Endothelial cell of umbilical vein (primary cell): ENCODE measurements around the gene KCTD16. TPM values are rescaled to one million over a fixed set of nuclear protein-coding genes. Genes with fewer than 3 reads are reported as not detected.

Source experiments
- BruUV-seq: library from RNA; stranded (reverse); fragments of 400-500 nt; replicated peaks from 2 replicates; lab custom pipeline; 2021; lab: Mats Ljungman, UMichigan
- CTCF ChIA-PET: fragments of 300-600, 350-600 bp; sonication (Branson Sonifier 250); formaldehyde crosslinking; loops from one replicate; lab custom pipeline; 2021; ENCODE audit warnings: antibody characterized with exemption, inconsistent platforms; lab: Charles Lee
- POLR2A ChIA-PET: fragments of 300-600, 350-600 bp; sonication (Branson Sonifier 250); formaldehyde crosslinking; loops from one replicate; lab custom pipeline; 2021; ENCODE audit warnings: antibody characterized with exemption, inconsistent platforms; lab: Charles Lee
- DNase-seq: peaks from one replicate; pipeline ENCODE4 v3.0.0-alpha.2; 2011; ENCODE audit warnings: low read depth, low spot score
- FAIRE-seq: peaks from 2 replicates; lab custom pipeline; 2011; peaks lifted over from hg19 to GRCh38; lab: Jason Lieb, UNC
- H2AFZ ChIP-seq: 2 replicates; pipeline ENCODE4 v1.6.0; 2012; ENCODE audit warnings: low read depth, low read length, control low read depth, inconsistent platforms
- H3K27ac ChIP-seq: 2 replicates; pipeline ENCODE4 v1.5.1; 2011; ENCODE audit warnings: low read depth, mild to moderate bottlenecking, control low read depth, low read length, moderate library complexity; ENCODE audit not compliant: insufficient read depth
- H3K27me3 ChIP-seq, 2 experiments: 2 replicates each; pipeline versions ENCODE4 v1.6.0 to v1.6.1; 2011; ENCODE audit warnings: low read length in 2 of 2, mixed read lengths in 1 of 2; ENCODE audit not compliant: control insufficient read depth in 2 of 2, insufficient read depth in 2 of 2
- H3K36me3 ChIP-seq, 2 experiments: 2 replicates in 1 of 2; 3 replicates in 1 of 2; pipeline ENCODE4 v1.5.1; 2011; ENCODE audit warnings: low read length in 2 of 2, mild to moderate bottlenecking in 1 of 2, moderate library complexity in 1 of 2; ENCODE audit not compliant: control insufficient read depth in 2 of 2, insufficient read depth in 2 of 2; ENCODE audit errors: extremely low read depth in 1 of 2
- H3K4me1 ChIP-seq: 3 replicates; pipeline ENCODE4 v1.5.1; 2011; ENCODE audit warnings: mild to moderate bottlenecking, low read length; ENCODE audit not compliant: control insufficient read depth, insufficient read depth; ENCODE audit errors: extremely low read depth
- H3K4me2 ChIP-seq: 2 replicates; pipeline ENCODE4 v1.6.1; 2011; ENCODE audit warnings: low read length, control low read depth, mixed read lengths; ENCODE audit not compliant: insufficient read depth
- H3K4me3 ChIP-seq, 3 experiments: fragments of 200-600 bp in 1 of 3; sonication (generic), shearing (Covaris generic) in 1 of 3; replicated peaks in 1 of 3; 2 replicates each; pipeline ENCODE4 v1.5.1; 2011 to 2016; ENCODE audit warnings: control low read depth in 3 of 3, low read length in 3 of 3, mild to moderate bottlenecking in 2 of 3, inconsistent platforms in 1 of 3, low read depth in 1 of 3, moderate library complexity in 1 of 3; ENCODE audit not compliant: insufficient read depth in 1 of 3
- H3K79me2 ChIP-seq: 2 replicates; pipeline ENCODE4 v1.6.0; 2012; ENCODE audit warnings: low read length, inconsistent platforms; ENCODE audit not compliant: control insufficient read depth, insufficient read depth
- H3K9ac ChIP-seq: replicated peaks from 2 replicates; pipeline ENCODE3; 2011; ENCODE audit warnings: low read length, control low read depth; ENCODE audit not compliant: insufficient read depth; ENCODE audit errors: extremely low read depth
- H3K9me1 ChIP-seq: replicated peaks from 3 replicates; pipeline ENCODE4 v1.6.0; 2011; ENCODE audit warnings: mild to moderate bottlenecking, low read length; ENCODE audit not compliant: control insufficient read depth, insufficient read depth; ENCODE audit errors: extremely low read depth
- H3K9me3 ChIP-seq: replicated peaks from 2 replicates; pipeline ENCODE4 v1.5.1; 2012; ENCODE audit warnings: low read length, inconsistent platforms; ENCODE audit not compliant: control insufficient read depth, insufficient read depth
- H4K20me1 ChIP-seq: replicated peaks from 2 replicates; pipeline ENCODE3; 2011; ENCODE audit warnings: mild to moderate bottlenecking, low read length; ENCODE audit not compliant: control insufficient read depth, insufficient read depth; ENCODE audit errors: extremely low read depth
- CTCF ChIP-seq, 2 donors: IDR thresholded peaks; 1 replicate in 1 of 2; 2 replicates in 1 of 2; pipeline ENCODE4 v1.5.1; 2011; ENCODE audit warnings: low read length in 2 of 2, mild to moderate bottlenecking in 2 of 2, moderate library complexity in 2 of 2, control low read depth in 1 of 2, inconsistent platforms in 1 of 2, low read depth in 1 of 2; ENCODE audit not compliant: insufficient read depth in 1 of 2; ENCODE audit errors: extremely low read depth in 1 of 2
- EZH2 ChIP-seq: IDR thresholded peaks from 2 replicates; pipeline ENCODE4 v1.6.1; 2012; ENCODE audit warnings: borderline replicate concordance, low read depth, mild to moderate bottlenecking, moderate library complexity, low read length, inconsistent platforms; ENCODE audit not compliant: severe bottlenecking
- FOS ChIP-seq: IDR thresholded peaks from 2 replicates; pipeline ENCODE4 v1.6.1; 2011; ENCODE audit warnings: mild to moderate bottlenecking, low read length, moderate library complexity, borderline replicate concordance; ENCODE audit not compliant: insufficient read depth
- GATA2 ChIP-seq: IDR thresholded peaks from 2 replicates; pipeline ENCODE4 v1.7.0; 2011; ENCODE audit warnings: low read depth, mild to moderate bottlenecking, moderate library complexity, mixed read lengths, low read length; ENCODE audit not compliant: insufficient read length, insufficient read depth
- JUN ChIP-seq: IDR thresholded peaks from 2 replicates; pipeline ENCODE4 v1.6.1; 2011; ENCODE audit warnings: borderline replicate concordance, low read depth; ENCODE audit not compliant: insufficient read length, insufficient read depth
- MYC ChIP-seq: IDR thresholded peaks from one replicate; pipeline ENCODE4 v1.6.1; 2011; ENCODE audit warnings: mild to moderate bottlenecking, low read depth, low read length
- POLR2A ChIP-seq: IDR thresholded peaks from 2 replicates; pipeline ENCODE4 v1.6.1; 2012; ENCODE audit warnings: low read depth, mild to moderate bottlenecking, control low read depth, low read length
- POLR2AphosphoS5 ChIP-seq: IDR thresholded peaks from 2 replicates; pipeline ENCODE4 v1.6.1; 2012; ENCODE audit warnings: low read depth, mild to moderate bottlenecking, control low read depth, low read length, moderate library complexity; ENCODE audit not compliant: insufficient read depth
- dilution Hi-C: fragments of 300-500 bp; cut with MboI; formaldehyde crosslinking; loops from one replicate; pipeline ENCODE4 v1.15.0; 2019; ENCODE audit warnings: low sequenced_read_pairs; ENCODE audit not compliant: extremely low pct_ligation_motif_present
- intact Hi-C: fragments of 100-400 bp; cut with micrococcal nuclease; formaldehyde crosslinking; loops from one replicate; pipeline ENCODE4 v1.10.0; 2022
- polyA plus RNA-seq, 4 experiments: library from polyadenylated mRNA; depleted of rRNA in 3 of 4; stranded (reverse) in 3 of 4; unstranded in 1 of 4; fragments of >200 nt; gene quantifications; 2 replicates each; pipeline versions ENCODE4 v1.2.1 to v1.2.3, GENCODE V29; 2011 to 2012; ENCODE audit warnings: missing spikeins in 1 of 4
- total RNA-seq: library from RNA; stranded (reverse); gene quantifications from 2 replicates; pipeline ENCODE4 v1.2.3, GENCODE V29; 2021
- TF ChIP-seq, protein P1 (sequence below): IDR thresholded peaks from 2 replicates; pipeline ENCODE4 v1.6.1; 2011; ENCODE audit not compliant: insufficient read depth, insufficient read length

KCTD16 gene
- total and polyA plus RNA-seq, 2 donors (not counting 3 experiments of a cell fraction or from before 2014, with no cell fraction given) = 0.21 to 0.49 TPM

GRCh38 chr5:144192661-144193060 lies 22.0 kb downstream of the KCTD16 start:
- Histone ChIP-seq H3K9ac (no peak overlapping the region), H3K27ac (no peak overlapping the region), H3K36me3 (no peaks in the 10 kb centered on the region), H3K27me3 (no peaks in the 10 kb centered on the region), H3K9me1 (no peaks in the 10 kb centered on the region), H3K79me2 (no peaks in the 10 kb centered on the region), H2AFZ (no peak overlapping the region), H3K9me3 (no peaks in the 10 kb centered on the region), H3K4me3 (no peak overlapping the region), H3K4me1 (peaks cover 38% of the 10 kb centered on the region), H3K4me2 (no peak overlapping the region), H4K20me1 (no peaks in the 10 kb centered on the region)
- dilution Hi-C loops = no loop called here
- ChIA-PET CTCF (interaction anchor here (0.9 to 1.9 kb wide), 5 partner anchors 11 to 1267 kb away, joined by 3 to 11 read pairs (median 4); no protein-coding TSS in a partner anchor), POLR2A (no interaction called here)
- no TSS peak for BruUV-seq
- intact Hi-C loops = loop anchor here (1.0 to 10.0 kb wide), 8 partner anchors 205 to 1478 kb away; no protein-coding TSS in a partner anchor
- DNase-seq = no peak
- TF ChIP-seq MYC (no peak), POLR2A (no peak), EZH2 (no peak), JUN (no peak), FOS (no peak), POLR2AphosphoS5 (no peak), GATA2 (no peak), CTCF (IDR thresholded peaks at IDR 0.05; ENCODE audit: extremely low read depth in 1 of 2, insufficient read depth in 1 of 2, low read depth in 1 of 2, low read length in 2 of 2) (no peak)
- TF ChIP-seq, protein P1, sequence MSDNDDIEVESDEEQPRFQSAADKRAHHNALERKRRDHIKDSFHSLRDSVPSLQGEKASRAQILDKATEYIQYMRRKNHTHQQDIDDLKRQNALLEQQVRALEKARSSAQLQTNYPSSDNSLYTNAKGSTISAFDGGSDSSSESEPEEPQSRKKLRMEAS = no peak
- no peak for FAIRE-seq
